HepG2 (cell line): Measurements from ENCODE around the gene TSSK2. TPM values are rescaled to one million over a fixed set of nuclear protein-coding genes. Genes with fewer than 3 reads are reported as not detected.

Experiments used
- CAMTA2 ChIP-seq: sonication (generic); formaldehyde crosslinking; IDR thresholded peaks from 2 replicates; pipeline ENCODE4 v1.4.0; 2020; ENCODE audit warnings: mild to moderate bottlenecking, missing genetic modification reagents, borderline replicate concordance
- CCAR2 ChIP-seq: fragments of 200-400 bp; formaldehyde crosslinking; optimal IDR thresholded peaks from 2 replicates; pipeline ENCODE3; 2018; ENCODE audit warnings: low read depth, mild to moderate bottlenecking, low read length, moderate library complexity
- CENPT ChIP-seq: sonication (generic); formaldehyde crosslinking; IDR thresholded peaks from 2 replicates; pipeline ENCODE4 v1.8.0; 2022; ENCODE audit warnings: low read depth, mild to moderate bottlenecking, moderate library complexity, missing genetic modification reagents
- CHCHD3 ChIP-seq: sonication (generic); formaldehyde crosslinking; IDR thresholded peaks from 2 replicates; pipeline ENCODE4 v1.8.0; 2022; ENCODE audit warnings: mild to moderate bottlenecking, missing genetic modification reagents, moderate library complexity
- FOSL1 ChIP-seq: sonication (generic); formaldehyde crosslinking; IDR thresholded peaks from 2 replicates; pipeline ENCODE4 v1.9.0; 2021; ENCODE audit warnings: missing genetic modification reagents, borderline replicate concordance
- IRX3 ChIP-seq: sonication (generic); formaldehyde crosslinking; IDR thresholded peaks from 2 replicates; pipeline ENCODE4 v1.8.1; 2023; ENCODE audit warnings: mild to moderate bottlenecking, low read depth, missing genetic modification reagents, borderline replicate concordance
- NFIC ChIP-seq: IDR thresholded peaks from 2 replicates; pipeline ENCODE4 v1.6.1; 2012; ENCODE audit warnings: mild to moderate bottlenecking, low read length, inconsistent platforms
- POLR2AphosphoS5 ChIP-seq: IDR thresholded peaks from 2 replicates; pipeline ENCODE4 v1.6.1; 2012; ENCODE audit warnings: low read depth, low read length
- RBM39 ChIP-seq: fragments of 200-400 bp; formaldehyde crosslinking; IDR thresholded peaks from one replicate; pipeline ENCODE4 v1.6.1; 2018; ENCODE audit warnings: antibody characterized with exemption, mild to moderate bottlenecking, low read depth, low read length; ENCODE audit not compliant: poor library complexity, severe bottlenecking
- TCF7 ChIP-seq: sonication (generic); IDR thresholded peaks from 2 replicates; pipeline ENCODE4 v1.6.1; 2016; ENCODE audit warnings: antibody characterized with exemption, low read depth
- ZFP62 ChIP-seq: sonication (generic); formaldehyde crosslinking; IDR thresholded peaks from 2 replicates; pipeline ENCODE4 v1.4.0; 2020; ENCODE audit warnings: missing genetic modification reagents
- ZSCAN30 ChIP-seq: sonication (generic); formaldehyde crosslinking; IDR thresholded peaks from 2 replicates; pipeline ENCODE4 v1.5.0; 2020; ENCODE audit warnings: mild to moderate bottlenecking, missing genetic modification reagents
- polyA plus RNA-seq, 8 experiments: library from polyadenylated mRNA; depleted of rRNA in 3 of 8; stranded (reverse) in 7 of 8; unstranded in 1 of 8; fragments of >200 nt; fragmentation: Illumina TruSeq in 4 of 8; extraction: Trizol in 4 of 8; gene quantifications; 2 replicates each; pipeline versions ENCODE4 v1.2.1 to v1.2.3, GENCODE V29; 2011 to 2016; ENCODE audit warnings: low read depth in 4 of 8, missing spikeins in 1 of 8, mixed read lengths in 1 of 8; ENCODE audit not compliant: insufficient read depth in 1 of 8
- total RNA-seq, 5 experiments: library from RNA; depleted of rRNA; stranded (reverse); fragments of >200 nt; fragmentation: Illumina TruSeq; extraction: Trizol; gene quantifications; 2 replicates each; pipeline ENCODE4 v1.2.3, GENCODE V29; 2016; ENCODE audit warnings: low read depth in 1 of 5
- TF ChIP-seq, protein P1 (sequence below): sonication (generic); formaldehyde crosslinking; IDR thresholded peaks from 2 replicates; pipeline ENCODE4 v1.5.0; 2020; ENCODE audit warnings: mild to moderate bottlenecking, missing genetic modification reagents
- TF ChIP-seq, protein P2 (sequence below): sonication (generic); formaldehyde crosslinking; IDR thresholded peaks from 2 replicates; pipeline ENCODE4 v1.4.0; 2020; ENCODE audit warnings: mild to moderate bottlenecking, missing genetic modification reagents
- TF ChIP-seq, protein P3 (sequence below): sonication (generic); formaldehyde crosslinking; IDR thresholded peaks from 2 replicates; pipeline ENCODE4 v1.4.0; 2020; ENCODE audit warnings: missing genetic modification reagents
- TF ChIP-seq, protein P4 (sequence below): sonication (generic); formaldehyde crosslinking; IDR thresholded peaks from 2 replicates; pipeline ENCODE4 v1.5.0; 2020; ENCODE audit warnings: mild to moderate bottlenecking, missing genetic modification reagents, moderate library complexity
- TF ChIP-seq, protein P5 (sequence below): IDR thresholded peaks from 2 replicates; pipeline ENCODE4 v1.6.1; 2016; ENCODE audit warnings: low read depth, control low read depth

Gene TSSK2
- total and polyA plus RNA-seq, 2 of the 13 experiments (the other 11 are each of a cell fraction or from before 2014, with no cell fraction given), result not detected

DNA sequence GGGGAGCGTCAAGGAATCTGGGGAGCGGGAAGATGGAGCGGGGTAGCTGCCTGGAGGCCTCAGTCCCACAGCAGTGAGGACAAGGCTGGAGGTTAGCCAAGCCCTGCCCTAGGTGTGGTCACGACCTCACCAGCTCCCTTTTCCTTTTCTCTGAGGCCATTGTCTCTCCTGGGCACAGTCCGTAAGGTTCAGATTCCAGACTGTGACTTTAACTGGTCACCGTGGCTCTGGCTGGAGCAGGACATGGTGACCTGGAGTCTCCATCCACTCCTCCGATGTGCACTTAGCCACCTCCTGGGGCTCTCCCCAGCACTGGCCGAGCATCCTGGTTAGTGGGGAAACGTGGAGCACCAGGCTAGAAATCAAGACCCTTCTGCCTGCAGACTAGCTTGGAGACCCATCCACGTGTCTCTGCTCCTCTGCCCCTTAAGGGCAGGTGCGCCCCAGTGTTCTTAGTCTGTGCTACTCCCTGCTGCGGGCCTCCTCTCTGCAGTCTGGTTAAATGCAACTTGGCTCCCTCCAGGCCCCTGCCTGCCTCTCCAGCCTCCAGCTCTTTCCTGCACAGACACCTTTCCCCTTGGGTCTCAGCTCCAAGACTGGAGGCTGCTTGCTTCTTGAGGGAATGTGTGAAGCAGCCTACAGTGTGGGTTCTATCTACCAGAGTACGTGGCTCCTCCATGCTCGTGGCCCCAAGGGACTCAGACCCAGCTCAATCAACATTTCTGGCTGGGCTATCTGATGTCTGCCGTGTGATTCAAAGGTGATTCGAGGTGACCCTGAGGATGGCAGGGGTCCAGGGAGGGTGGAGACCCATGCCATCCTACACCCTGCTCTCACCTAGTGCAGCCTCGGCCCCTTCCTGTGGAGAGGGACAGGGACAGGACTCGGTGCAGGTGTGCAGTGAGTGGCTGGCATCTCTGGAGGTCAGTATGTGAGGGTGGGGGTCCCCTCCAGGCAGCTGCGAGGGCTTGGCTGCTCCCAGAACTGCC lies 42.2 kb downstream of the TSSK2 start (continued):
- TF ChIP-seq CENPT (CRISPR knock-in tag) (0 out of 2 replicates have a peak, but pooled peaks have one; percentile 41), RBM39 (peak; percentile 30), IRX3 (no peak), TCF7 (no peak), CCAR2 (no peak), CAMTA2 (no peak), NFIC (no peak), POLR2AphosphoS5 (0 out of 2 replicates have a peak, but pooled peaks have one; percentile 21), FOSL1 (CRISPR knock-in tag) (no peak), ZSCAN30 (CRISPR knock-in tag) (no peak), CHCHD3 (CRISPR knock-in tag) (no peak), ZFP62 (CRISPR knock-in tag) (no peak)
- TF ChIP-seq, protein P1, sequence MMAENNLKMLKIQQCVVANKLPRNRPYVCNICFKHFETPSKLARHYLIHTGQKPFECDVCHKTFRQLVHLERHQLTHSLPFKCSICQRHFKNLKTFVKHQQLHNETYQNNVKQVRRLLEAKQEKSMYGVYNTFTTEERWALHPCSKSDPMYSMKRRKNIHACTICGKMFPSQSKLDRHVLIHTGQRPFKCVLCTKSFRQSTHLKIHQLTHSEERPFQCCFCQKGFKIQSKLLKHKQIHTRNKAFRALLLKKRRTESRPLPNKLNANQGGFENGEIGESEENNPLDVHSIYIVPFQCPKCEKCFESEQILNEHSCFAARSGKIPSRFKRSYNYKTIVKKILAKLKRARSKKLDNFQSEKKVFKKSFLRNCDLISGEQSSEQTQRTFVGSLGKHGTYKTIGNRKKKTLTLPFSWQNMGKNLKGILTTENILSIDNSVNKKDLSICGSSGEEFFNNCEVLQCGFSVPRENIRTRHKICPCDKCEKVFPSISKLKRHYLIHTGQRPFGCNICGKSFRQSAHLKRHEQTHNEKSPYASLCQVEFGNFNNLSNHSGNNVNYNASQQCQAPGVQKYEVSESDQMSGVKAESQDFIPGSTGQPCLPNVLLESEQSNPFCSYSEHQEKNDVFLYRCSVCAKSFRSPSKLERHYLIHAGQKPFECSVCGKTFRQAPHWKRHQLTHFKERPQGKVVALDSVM (CRISPR knock-in tag), result no peak
- TF ChIP-seq, protein P2, sequence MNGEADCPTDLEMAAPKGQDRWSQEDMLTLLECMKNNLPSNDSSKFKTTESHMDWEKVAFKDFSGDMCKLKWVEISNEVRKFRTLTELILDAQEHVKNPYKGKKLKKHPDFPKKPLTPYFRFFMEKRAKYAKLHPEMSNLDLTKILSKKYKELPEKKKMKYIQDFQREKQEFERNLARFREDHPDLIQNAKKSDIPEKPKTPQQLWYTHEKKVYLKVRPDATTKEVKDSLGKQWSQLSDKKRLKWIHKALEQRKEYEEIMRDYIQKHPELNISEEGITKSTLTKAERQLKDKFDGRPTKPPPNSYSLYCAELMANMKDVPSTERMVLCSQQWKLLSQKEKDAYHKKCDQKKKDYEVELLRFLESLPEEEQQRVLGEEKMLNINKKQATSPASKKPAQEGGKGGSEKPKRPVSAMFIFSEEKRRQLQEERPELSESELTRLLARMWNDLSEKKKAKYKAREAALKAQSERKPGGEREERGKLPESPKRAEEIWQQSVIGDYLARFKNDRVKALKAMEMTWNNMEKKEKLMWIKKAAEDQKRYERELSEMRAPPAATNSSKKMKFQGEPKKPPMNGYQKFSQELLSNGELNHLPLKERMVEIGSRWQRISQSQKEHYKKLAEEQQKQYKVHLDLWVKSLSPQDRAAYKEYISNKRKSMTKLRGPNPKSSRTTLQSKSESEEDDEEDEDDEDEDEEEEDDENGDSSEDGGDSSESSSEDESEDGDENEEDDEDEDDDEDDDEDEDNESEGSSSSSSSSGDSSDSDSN (CRISPR knock-in tag), result no peak; the same call in 1 of the 2 replicates
- TF ChIP-seq, protein P3, sequence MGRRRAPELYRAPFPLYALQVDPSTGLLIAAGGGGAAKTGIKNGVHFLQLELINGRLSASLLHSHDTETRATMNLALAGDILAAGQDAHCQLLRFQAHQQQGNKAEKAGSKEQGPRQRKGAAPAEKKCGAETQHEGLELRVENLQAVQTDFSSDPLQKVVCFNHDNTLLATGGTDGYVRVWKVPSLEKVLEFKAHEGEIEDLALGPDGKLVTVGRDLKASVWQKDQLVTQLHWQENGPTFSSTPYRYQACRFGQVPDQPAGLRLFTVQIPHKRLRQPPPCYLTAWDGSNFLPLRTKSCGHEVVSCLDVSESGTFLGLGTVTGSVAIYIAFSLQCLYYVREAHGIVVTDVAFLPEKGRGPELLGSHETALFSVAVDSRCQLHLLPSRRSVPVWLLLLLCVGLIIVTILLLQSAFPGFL (CRISPR knock-in tag), result no peak
- TF ChIP-seq, protein P4, sequence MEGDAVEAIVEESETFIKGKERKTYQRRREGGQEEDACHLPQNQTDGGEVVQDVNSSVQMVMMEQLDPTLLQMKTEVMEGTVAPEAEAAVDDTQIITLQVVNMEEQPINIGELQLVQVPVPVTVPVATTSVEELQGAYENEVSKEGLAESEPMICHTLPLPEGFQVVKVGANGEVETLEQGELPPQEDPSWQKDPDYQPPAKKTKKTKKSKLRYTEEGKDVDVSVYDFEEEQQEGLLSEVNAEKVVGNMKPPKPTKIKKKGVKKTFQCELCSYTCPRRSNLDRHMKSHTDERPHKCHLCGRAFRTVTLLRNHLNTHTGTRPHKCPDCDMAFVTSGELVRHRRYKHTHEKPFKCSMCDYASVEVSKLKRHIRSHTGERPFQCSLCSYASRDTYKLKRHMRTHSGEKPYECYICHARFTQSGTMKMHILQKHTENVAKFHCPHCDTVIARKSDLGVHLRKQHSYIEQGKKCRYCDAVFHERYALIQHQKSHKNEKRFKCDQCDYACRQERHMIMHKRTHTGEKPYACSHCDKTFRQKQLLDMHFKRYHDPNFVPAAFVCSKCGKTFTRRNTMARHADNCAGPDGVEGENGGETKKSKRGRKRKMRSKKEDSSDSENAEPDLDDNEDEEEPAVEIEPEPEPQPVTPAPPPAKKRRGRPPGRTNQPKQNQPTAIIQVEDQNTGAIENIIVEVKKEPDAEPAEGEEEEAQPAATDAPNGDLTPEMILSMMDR (CRISPR knock-in tag), result no peak
- TF ChIP-seq, protein P5, sequence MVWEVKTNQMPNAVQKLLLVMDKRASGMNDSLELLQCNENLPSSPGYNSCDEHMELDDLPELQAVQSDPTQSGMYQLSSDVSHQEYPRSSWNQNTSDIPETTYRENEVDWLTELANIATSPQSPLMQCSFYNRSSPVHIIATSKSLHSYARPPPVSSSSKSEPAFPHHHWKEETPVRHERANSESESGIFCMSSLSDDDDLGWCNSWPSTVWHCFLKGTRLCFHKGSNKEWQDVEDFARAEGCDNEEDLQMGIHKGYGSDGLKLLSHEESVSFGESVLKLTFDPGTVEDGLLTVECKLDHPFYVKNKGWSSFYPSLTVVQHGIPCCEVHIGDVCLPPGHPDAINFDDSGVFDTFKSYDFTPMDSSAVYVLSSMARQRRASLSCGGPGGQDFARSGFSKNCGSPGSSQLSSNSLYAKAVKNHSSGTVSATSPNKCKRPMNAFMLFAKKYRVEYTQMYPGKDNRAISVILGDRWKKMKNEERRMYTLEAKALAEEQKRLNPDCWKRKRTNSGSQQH (CRISPR knock-in tag), result no peak
